HFFc6 (cell line): ENCODE data around the gene EPB41. TPM values are rescaled to one million over a fixed set of nuclear protein-coding genes. Genes with fewer than 3 reads are reported as not detected.

Source experiments
- DNase-seq: peaks from one replicate; pipeline ENCODE4 v3.0.0-alpha.2; 2018
- H3K27ac Mint-ChIP-seq: 2 replicates; pipeline ENCODE4 v1.8.0; 2020; ENCODE audit warnings: mild to moderate bottlenecking, mixed read lengths
- H3K27me3 Mint-ChIP-seq: 2 replicates; pipeline ENCODE4 v1.8.0; 2021; ENCODE audit warnings: mild to moderate bottlenecking, moderate library complexity, mixed read lengths; ENCODE audit not compliant: insufficient read depth
- H3K36me3 Mint-ChIP-seq: 2 replicates; pipeline ENCODE4 v1.8.0; 2021; ENCODE audit warnings: low read depth, mixed read lengths
- H3K4me1 Mint-ChIP-seq: 2 replicates; pipeline ENCODE4 v1.8.0; 2020; ENCODE audit warnings: low read depth, mixed read lengths
- H3K4me3 Mint-ChIP-seq: 2 replicates; pipeline ENCODE4 v1.8.0; 2020; ENCODE audit warnings: mild to moderate bottlenecking, moderate library complexity, mixed read lengths
- H3K9me3 Mint-ChIP-seq: 2 replicates; pipeline ENCODE4 v1.8.0; 2020; ENCODE audit warnings: mild to moderate bottlenecking, mixed read lengths
- CTCF ChIP-seq: fragments of 200-600 bp; sonication (generic); IDR thresholded peaks from 2 replicates; pipeline ENCODE4 v1.5.0; 2021; ENCODE audit warnings: antibody characterized with exemption, mild to moderate bottlenecking
- total RNA-seq, 6 experiments: library from RNA; stranded (reverse); fragmentation: NEBNext Ultra II Directional; extraction: Animal tissue kit (Norgen Biotek cat#: 25700); gene quantifications; 2 replicates in 1 of 6; 3 replicates in 5 of 6; pipeline ENCODE4 v1.2.3, GENCODE V29; 2021

Gene EPB41
- total RNA-seq, 6 experiments from 2014 or later: 2.4 to 8.8 (median 3.4) TPM

- Mint-ChIP-seq H3K36me3 (no peaks in the 10 kb centered on the region; the same call in 1 of the 2 replicates), H3K27ac (no peak overlapping the region), H3K4me1 (peaks cover 1% of the 10 kb centered on the region; the same call in 1 of the 2 replicates), H3K27me3 (no peaks in the 10 kb centered on the region), H3K4me3 (no peak overlapping the region), H3K9me3 (no peaks in the 10 kb centered on the region; the same call in 1 of the 2 replicates)
- TF ChIP-seq CTCF: no peak
- DNase-seq: no peak
Measured at GRCh38 chr1:28983091-28983490, 68.7 kb downstream of the EPB41 start.

GRCh38 chr1:28983509-28984310, 69.3 kb downstream of the EPB41 start:
- TF ChIP-seq CTCF: no peak
- H3K9me3 Mint-ChIP-seq: no peaks in the 10 kb centered on the region; the same call in 1 of the 2 replicates
- DNase-seq: no peak
- H3K4me3 Mint-ChIP-seq: no peak overlapping the region
- H3K36me3 Mint-ChIP-seq: no peaks in the 10 kb centered on the region; the same call in 1 of the 2 replicates
- no peaks in the 10 kb centered on the region; the same call in 1 of the 2 replicates for H3K4me1 Mint-ChIP-seq
- no peaks in the 10 kb centered on the region for H3K27me3 Mint-ChIP-seq
- no peak overlapping the region for H3K27ac Mint-ChIP-seq

- H3K36me3 Mint-ChIP-seq: no peaks in the 10 kb centered on the region; the same call in 1 of the 2 replicates
- no peaks in the 10 kb centered on the region for H3K27me3 Mint-ChIP-seq
- no peak for TF ChIP-seq CTCF
- no peak for DNase-seq
- H3K4me1 Mint-ChIP-seq: no peaks in the 10 kb centered on the region; the same call in 1 of the 2 replicates
- H3K9me3 Mint-ChIP-seq: no peaks in the 10 kb centered on the region; the same call in 1 of the 2 replicates
- H3K4me3 Mint-ChIP-seq: no peak overlapping the region
- H3K27ac Mint-ChIP-seq: no peak overlapping the region
Measured at GRCh38 chr1:28984311-28984684, 69.9 kb downstream of the EPB41 start.

GRCh38 chr1:28985427-28985826, 71.1 kb downstream of the EPB41 start:
- no peak for TF ChIP-seq CTCF
- Mint-ChIP-seq H3K27me3 (no peaks in the 10 kb centered on the region), H3K36me3 (no peaks in the 10 kb centered on the region; the same call in 1 of the 2 replicates), H3K27ac (no peak overlapping the region), H3K4me3 (no peak overlapping the region), H3K4me1 (no peaks in the 10 kb centered on the region; the same call in 1 of the 2 replicates), H3K9me3 (no peaks in the 10 kb centered on the region; the same call in 1 of the 2 replicates)
- DNase-seq: no peak

- DNase-seq: no peak
- Mint-ChIP-seq H3K4me1 (no peaks in the 10 kb centered on the region; the same call in 1 of the 2 replicates), H3K36me3 (no peaks in the 10 kb centered on the region; the same call in 1 of the 2 replicates), H3K4me3 (no peak overlapping the region), H3K9me3 (no peaks in the 10 kb centered on the region; the same call in 1 of the 2 replicates), H3K27me3 (no peaks in the 10 kb centered on the region), H3K27ac (no peak overlapping the region)
- TF ChIP-seq CTCF: no peak
Measured at GRCh38 chr1:28986306-28986910, 72.0 kb downstream of the EPB41 start.
